ENCODE results near the gene C11orf97. TPM values are rescaled to one million over a fixed set of nuclear protein-coding genes. Genes with fewer than 3 reads are reported as not detected.
A peak's percentile ranks its signal among the peaks of the same experiment; 100 is the strongest.
"Not testable (repeated sequence)": the region's sequence is repeated elsewhere in the genome, so short reads cannot be mapped to it uniquely, and the experiment has no call there.

The C11orf97 gene, protein sequence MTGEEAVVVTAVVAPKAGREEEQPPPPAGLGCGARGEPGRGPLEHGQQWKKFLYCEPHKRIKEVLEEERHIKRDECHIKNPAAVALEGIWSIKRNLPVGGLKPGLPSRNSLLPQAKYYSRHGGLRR
- total RNA-seq, result not detected in 2 replicates

GRCh38 chr11:94511932-94512781 is at the start of gene C11orf97:
Gene C11orf97 (plus strand): TSS chr11:94512461. CDS start chr11:94512529, 68 bp downstream.
- peak in 1 of 2 donors; percentile 39 for DNase-seq (ENCODE audit: low read depth in 2 of 2)

GRCh38 chr11:94469416-94469815 is 42.8 kb upstream of the C11orf97 start:
- no peak for DNase-seq (ENCODE audit: low read depth in 2 of 2)

- no peak for DNase-seq (ENCODE audit: low read depth in 2 of 2)
Observed at GRCh38 chr11:94472916-94473799, 39.1 kb upstream of the C11orf97 start.

GRCh38 chr11:94477624-94478023 is 34.6 kb upstream of the C11orf97 start:
- DNase-seq (ENCODE audit: low read depth in 2 of 2), result no peak

- DNase-seq (ENCODE audit: low read depth in 2 of 2), result no peak
Observed at GRCh38 chr11:94481342-94481741, 30.9 kb upstream of the C11orf97 start.

GRCh38 chr11:94486068-94486467 is 26.2 kb upstream of the C11orf97 start:
- no peak for DNase-seq (ENCODE audit: low read depth in 2 of 2)

GRCh38 chr11:94493281-94494125 is 18.8 kb upstream of the C11orf97 start, which contains the start of the genes ANKRD49 and MRE11:
Gene ANKRD49 (plus strand): TSS chr11:94493984. CDS start chr11:94496694, 2,710 bp downstream.
Gene MRE11 (minus strand): TSS chr11:94493844. CDS start chr11:94492801, 1,043 bp downstream.
- DNase-seq (ENCODE audit: low read depth in 2 of 2), result peak; percentile 97 to 98

- DNase-seq (ENCODE audit: low read depth in 2 of 2), result no peak
Observed at GRCh38 chr11:94494126-94494680, 18.1 kb upstream of the C11orf97 start.

DNA sequence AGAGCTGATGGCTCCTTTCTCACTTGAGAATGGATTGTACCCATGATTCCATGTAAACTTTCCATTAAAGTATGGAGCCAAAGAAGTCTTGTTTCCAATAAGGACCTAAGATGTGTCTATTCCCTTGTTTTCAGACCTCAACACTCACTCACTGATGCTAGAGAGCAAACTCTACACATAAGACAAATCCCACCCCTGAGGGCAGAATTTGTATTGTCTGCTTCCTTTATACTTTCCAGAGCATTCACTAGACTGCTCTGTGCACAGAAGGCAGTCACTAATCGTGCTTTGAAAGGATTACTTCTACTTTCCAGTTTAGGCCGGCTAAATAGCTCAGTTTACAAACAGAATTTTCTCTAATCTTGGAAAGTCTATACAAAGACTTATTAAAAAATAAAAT is 12.1 kb upstream of the C11orf97 start:
- no peak for DNase-seq (ENCODE audit: low read depth in 2 of 2)

- DNase-seq (ENCODE audit: low read depth in 2 of 2), result no peak
Observed at GRCh38 chr11:94501522-94501921, 10.7 kb upstream of the C11orf97 start.

DNA sequence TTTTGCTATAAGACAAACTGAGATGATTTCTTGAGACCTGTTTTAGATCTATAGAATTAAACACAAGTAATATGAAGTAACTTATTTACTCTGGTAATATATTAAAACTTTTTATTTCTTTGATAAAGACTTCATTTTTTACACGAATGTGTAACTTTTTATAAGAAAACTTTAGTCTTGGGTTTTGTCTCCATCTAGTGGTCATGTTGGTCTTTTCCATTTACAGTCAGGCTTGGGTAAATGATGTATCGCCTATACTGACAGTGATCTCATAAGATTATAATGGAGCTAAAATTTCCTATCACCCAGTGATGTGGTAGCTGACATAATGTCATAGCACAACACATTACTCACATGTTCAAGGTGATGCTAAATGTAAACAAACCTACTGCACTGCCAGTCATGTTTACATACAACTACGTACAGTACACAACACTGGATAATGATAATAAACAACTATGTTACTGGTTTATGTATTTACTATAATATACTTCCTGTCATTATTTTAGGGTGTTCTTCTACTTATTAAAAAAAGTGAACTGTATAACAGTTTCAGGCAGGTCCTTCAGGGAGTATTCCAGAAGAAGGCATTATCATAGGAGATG is 7.5 kb upstream of the C11orf97 start:
- peak; percentile 45 to 63 for DNase-seq (ENCODE audit: low read depth in 2 of 2)

DNA sequence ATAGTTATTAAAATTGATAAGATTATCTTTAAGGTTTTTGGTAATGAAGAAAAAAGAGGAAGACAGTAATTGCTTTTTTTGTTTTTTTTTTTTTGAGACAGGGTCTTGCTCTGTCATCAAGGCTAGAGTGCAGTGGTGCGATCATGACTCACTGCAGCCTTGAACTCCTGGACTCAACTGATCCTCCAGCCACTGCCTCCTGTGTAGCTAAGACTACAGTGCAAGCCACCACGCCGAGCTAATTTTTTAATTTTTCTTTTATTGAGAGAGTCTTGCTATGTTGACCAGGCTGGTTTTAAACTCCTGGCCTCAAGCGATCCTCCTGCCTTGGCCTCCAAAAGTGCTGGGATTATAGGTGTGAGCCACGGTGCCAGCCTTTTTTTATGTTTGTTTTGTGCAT is 5.7 kb upstream of the C11orf97 start:
- DNase-seq (ENCODE audit: low read depth in 2 of 2), result not testable (repeated sequence)

DNA sequence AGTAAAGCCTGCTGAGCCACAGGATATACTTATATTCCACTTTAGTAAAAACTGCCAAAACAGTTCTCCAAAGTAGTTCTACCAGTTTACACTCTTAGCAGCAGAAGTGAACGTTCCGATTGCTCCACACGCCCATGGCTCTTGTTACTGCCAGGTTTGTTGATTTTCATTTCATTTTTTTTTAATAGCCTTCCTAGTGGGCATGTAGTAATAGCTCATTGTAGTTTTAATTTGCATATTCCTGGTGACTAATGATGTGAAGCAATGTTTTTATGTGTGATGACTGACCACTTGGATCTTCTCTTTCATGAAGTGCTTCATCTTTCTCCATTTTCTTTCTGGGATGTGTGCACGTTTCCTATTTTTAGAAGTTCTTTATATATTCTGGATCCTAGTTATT is 4.8 kb upstream of the C11orf97 start:
- no peak for DNase-seq (ENCODE audit: low read depth in 2 of 2)

- DNase-seq (ENCODE audit: low read depth in 2 of 2), result no peak
Observed at GRCh38 chr11:94513091-94513490, 830 bp downstream of the C11orf97 start.

DNA sequence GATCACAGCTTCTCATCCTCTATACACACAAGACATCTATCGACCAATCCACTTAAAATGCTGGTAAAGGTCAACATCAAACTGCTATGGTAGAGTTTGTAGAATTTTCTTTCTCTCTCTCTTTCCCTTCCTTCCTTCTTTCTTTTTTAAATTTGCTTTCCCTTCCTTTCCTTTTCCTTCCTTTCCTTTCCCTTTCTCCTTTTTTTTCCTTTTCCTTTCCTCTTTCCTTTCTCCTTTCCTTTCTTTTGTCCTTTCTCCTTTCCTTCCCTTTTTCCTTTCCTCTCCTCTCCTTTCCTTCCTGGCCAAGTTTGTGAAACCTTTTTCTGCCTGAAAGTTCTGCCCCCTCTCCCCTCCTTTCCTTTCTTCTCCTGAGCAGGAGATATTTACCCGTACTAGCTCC is 3.1 kb downstream of the C11orf97 start:
- no peak for DNase-seq (ENCODE audit: low read depth in 2 of 2)

GRCh38 chr11:94516725-94517124 is 4.5 kb downstream of the C11orf97 start:
- no peak for DNase-seq (ENCODE audit: low read depth in 2 of 2)

DNA sequence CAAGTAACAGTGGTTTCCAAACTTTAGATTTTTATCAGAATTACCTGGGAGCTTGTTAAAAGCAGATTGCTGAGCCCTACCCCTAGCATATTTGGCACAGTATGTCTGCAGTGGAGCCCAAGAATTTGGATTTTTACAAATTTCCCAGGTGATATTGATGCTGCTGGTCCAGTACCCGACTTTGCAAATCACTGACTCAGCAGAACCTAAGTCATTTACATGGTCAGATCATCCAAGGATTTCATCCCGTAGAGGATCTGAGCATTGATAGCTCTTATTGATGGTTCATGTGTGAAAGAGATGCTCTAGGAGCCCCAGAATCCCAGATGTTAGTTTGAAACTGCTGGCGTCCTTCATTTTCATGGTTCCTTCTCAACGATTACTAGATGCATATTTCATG is 6.0 kb downstream of the C11orf97 start:
- DNase-seq (ENCODE audit: low read depth in 2 of 2), result no peak

DNA sequence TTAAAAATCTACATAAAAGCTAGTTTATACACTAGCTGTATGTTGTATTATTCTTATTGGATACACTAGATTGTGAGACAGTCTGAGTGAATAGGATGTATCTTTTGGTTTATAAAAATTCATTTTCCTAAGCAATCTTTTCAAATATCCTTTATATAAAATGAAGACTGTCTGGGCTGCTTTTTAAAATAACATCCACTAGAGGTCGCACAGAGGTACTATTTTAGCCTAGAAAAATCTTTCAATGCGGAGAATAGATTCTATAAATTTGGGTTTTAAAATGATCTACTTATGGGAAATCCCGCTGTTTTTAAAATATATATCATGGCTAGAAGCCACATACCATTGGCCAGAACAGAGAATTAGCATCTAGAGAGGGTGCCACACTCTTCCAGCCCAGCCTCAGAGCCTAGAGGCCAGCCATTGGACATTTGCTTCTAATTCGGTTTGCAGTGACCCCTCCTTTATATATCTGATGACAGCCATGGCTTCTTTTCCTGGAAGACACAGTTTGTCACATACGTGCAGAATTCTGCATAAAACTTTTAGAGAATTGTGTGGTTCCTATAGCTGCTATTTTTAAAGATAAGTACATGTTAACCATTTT is 7.3 kb downstream of the C11orf97 start:
- DNase-seq (ENCODE audit: low read depth in 2 of 2), result peak in 1 of 2 donors; percentile 38

DNA sequence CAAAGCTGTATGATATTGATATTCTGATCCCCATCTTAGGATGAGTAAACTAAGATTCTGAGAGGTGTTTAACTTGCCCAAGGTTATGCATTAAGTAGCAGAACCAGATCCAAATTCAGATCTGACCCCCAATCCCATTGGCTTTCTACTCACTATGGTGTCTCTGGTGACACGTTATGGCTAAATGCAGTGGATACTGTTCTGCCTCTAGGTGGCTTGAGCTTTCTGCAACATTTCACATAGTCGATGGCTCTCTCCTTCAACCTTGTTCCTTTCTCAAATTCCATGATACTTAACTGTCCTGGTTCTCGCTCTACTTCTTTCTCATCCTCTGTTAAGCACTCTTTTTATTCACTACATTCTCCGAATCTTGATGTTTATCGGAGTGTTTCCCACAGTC is 9.4 kb downstream of the C11orf97 start:
- DNase-seq (ENCODE audit: low read depth in 2 of 2), result peak in 1 of 2 donors; percentile 21

- no peak for DNase-seq (ENCODE audit: low read depth in 2 of 2)
Observed at GRCh38 chr11:94524341-94524740, 12.1 kb downstream of the C11orf97 start.

Data from dermis microvascular lymphatic vessel endothelial cell (primary cell).